Mesothelial cell of epicardium (in vitro differentiated cells): Measurements from ENCODE around the gene PCSK5. TPM values are rescaled to one million over a fixed set of nuclear protein-coding genes. Genes with fewer than 3 reads are reported as not detected.
"Not testable (repeated sequence)": the region's sequence is repeated elsewhere in the genome, so short reads cannot be mapped to it uniquely, and the experiment has no call there.

Experiments
- DNase-seq, 2 experiments: peaks; one replicate each; pipeline ENCODE4 v3.0.0; 2021; ENCODE audit warnings: low spot score in 2 of 2; ENCODE audit not compliant: unreplicated experiment in 2 of 2
- H3K27ac Mint-ChIP-seq: 2 replicates; pipeline ENCODE4 v1.8.0; 2021; ENCODE audit warnings: mixed read lengths
- H3K27me3 Mint-ChIP-seq: 2 replicates; pipeline ENCODE4 v1.8.0; 2021; ENCODE audit warnings: low read depth, mixed read lengths
- H3K36me3 Mint-ChIP-seq: 2 replicates; pipeline ENCODE4 v1.8.0; 2021; ENCODE audit warnings: mixed read lengths
- H3K4me1 Mint-ChIP-seq: 2 replicates; pipeline ENCODE4 v1.8.0; 2021; ENCODE audit warnings: mixed read lengths
- H3K4me3 Mint-ChIP-seq: 2 replicates; pipeline ENCODE4 v1.8.0; 2021; ENCODE audit warnings: mild to moderate bottlenecking, moderate library complexity, mixed read lengths
- H3K9me3 Mint-ChIP-seq: 2 replicates; pipeline ENCODE4 v1.8.0; 2021; ENCODE audit warnings: mixed read lengths
- total RNA-seq: library from RNA; stranded (reverse); gene quantifications from 3 replicates; pipeline ENCODE4 v1.2.1, GENCODE V29; 2021
- TF ChIP-seq, protein P1 (sequence below): fragments of 200-600 bp; sonication (generic); IDR thresholded peaks from one replicate; pipeline ENCODE4 v1.5.0; 2021; ENCODE audit warnings: antibody characterized with exemption; ENCODE audit not compliant: unreplicated experiment

PCSK5 gene
- total RNA-seq, 1 donor from 2014 or later: 15.7 TPM

DNA sequence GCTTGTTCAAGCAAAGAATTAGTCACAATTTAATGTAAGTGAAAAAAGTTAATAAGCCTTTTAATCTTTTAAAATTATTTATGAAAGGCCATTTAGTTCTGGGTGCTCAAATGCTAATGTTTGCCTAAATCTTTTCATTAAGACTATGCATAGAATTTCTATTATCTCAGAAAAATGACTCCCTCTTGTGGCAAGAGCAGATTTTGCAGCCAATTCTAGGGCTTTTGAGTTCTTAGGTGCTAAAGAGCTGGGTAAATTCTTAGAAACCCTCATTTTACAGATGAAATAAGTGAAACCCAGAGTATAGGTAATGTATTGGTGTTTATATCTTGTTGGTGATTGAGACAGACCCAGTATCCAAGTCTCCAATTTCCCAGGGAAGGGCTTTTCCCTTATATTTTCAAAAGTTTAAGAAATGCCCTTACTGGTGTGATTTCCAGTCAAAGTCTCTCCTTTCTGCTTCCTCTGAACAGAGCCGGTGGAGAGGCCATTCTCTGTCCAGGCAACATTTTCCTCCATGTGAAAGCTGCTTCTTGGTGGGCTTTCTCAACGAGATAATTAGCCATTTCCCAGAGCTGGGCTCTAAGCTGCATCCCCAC lies 24.1 kb upstream of the PCSK5 start:
- Mint-ChIP-seq H3K27ac (no peak overlapping the region), H3K4me1 (peaks cover 15% of the 10 kb centered on the region), H3K36me3 (no peaks in the 10 kb centered on the region), H3K4me3 (no peak overlapping the region), H3K27me3 (peaks cover 22% of the 10 kb centered on the region), H3K9me3 (no peaks in the 10 kb centered on the region)
- DNase-seq: peak in 1 of 2 experiments; percentile 50
- TF ChIP-seq, protein P1, sequence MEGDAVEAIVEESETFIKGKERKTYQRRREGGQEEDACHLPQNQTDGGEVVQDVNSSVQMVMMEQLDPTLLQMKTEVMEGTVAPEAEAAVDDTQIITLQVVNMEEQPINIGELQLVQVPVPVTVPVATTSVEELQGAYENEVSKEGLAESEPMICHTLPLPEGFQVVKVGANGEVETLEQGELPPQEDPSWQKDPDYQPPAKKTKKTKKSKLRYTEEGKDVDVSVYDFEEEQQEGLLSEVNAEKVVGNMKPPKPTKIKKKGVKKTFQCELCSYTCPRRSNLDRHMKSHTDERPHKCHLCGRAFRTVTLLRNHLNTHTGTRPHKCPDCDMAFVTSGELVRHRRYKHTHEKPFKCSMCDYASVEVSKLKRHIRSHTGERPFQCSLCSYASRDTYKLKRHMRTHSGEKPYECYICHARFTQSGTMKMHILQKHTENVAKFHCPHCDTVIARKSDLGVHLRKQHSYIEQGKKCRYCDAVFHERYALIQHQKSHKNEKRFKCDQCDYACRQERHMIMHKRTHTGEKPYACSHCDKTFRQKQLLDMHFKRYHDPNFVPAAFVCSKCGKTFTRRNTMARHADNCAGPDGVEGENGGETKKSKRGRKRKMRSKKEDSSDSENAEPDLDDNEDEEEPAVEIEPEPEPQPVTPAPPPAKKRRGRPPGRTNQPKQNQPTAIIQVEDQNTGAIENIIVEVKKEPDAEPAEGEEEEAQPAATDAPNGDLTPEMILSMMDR: peak; percentile 81

GRCh38 chr9:75868526-75868925 lies 21.9 kb upstream of the PCSK5 start:
- not testable (repeated sequence) for H3K27ac Mint-ChIP-seq, H3K9me3 Mint-ChIP-seq, H3K4me3 Mint-ChIP-seq, H3K36me3 Mint-ChIP-seq, H3K4me1 Mint-ChIP-seq, DNase-seq
- H3K27me3 Mint-ChIP-seq: peaks cover 22% of the 10 kb centered on the region

GRCh38 chr9:75869236-75869635 lies 21.2 kb upstream of the PCSK5 start:
- H3K4me1 Mint-ChIP-seq: peaks cover 6% of the 10 kb centered on the region
- H3K4me3 Mint-ChIP-seq: no peak overlapping the region
- H3K27ac Mint-ChIP-seq: no peak overlapping the region
- DNase-seq: no peak
- TF ChIP-seq, protein P1: no peak
- no peaks in the 10 kb centered on the region for H3K9me3 Mint-ChIP-seq
- no peaks in the 10 kb centered on the region for H3K36me3 Mint-ChIP-seq
- peaks cover 22% of the 10 kb centered on the region for H3K27me3 Mint-ChIP-seq

GRCh38 chr9:75870450-75870849 lies 20.0 kb upstream of the PCSK5 start:
- Mint-ChIP-seq H3K4me1 (no peaks in the 10 kb centered on the region), H3K9me3 (no peaks in the 10 kb centered on the region), H3K27me3 (peaks cover 25% of the 10 kb centered on the region), H3K4me3 (no peak overlapping the region), H3K27ac (no peak overlapping the region), H3K36me3 (no peaks in the 10 kb centered on the region)
- TF ChIP-seq, protein P1: no peak
- no peak for DNase-seq

DNA sequence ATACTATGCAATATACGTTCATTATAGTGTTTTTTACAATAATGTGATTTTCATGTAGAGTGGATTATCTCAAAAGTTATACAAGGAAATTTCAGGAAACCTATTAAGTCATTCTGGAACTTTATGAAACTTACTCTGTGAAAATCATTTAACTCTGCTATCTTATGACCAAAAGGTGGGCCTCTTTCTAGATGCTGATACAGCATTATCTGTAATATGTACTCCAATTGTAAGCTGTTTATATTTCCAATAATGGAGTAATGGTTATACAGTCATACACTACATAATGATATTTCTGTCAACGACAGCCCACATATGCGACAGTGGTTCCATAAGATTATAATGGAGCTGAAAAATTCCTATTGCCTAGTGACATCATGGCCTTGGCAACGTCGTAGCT lies 18.8 kb upstream of the PCSK5 start:
- Mint-ChIP-seq H3K4me1 (no peaks in the 10 kb centered on the region), H3K9me3 (no peaks in the 10 kb centered on the region), H3K4me3 (no peak overlapping the region), H3K27ac (no peak overlapping the region), H3K27me3 (peaks cover 25% of the 10 kb centered on the region), H3K36me3 (no peaks in the 10 kb centered on the region)
- no peak for DNase-seq
- TF ChIP-seq, protein P1: no peak

GRCh38 chr9:75873712-75874111 lies 16.8 kb upstream of the PCSK5 start:
- Mint-ChIP-seq H3K36me3 (no peaks in the 10 kb centered on the region), H3K27ac (no peak overlapping the region), H3K9me3 (no peaks in the 10 kb centered on the region), H3K4me3 (no peak overlapping the region), H3K27me3 (peaks cover 12% of the 10 kb centered on the region), H3K4me1 (no peaks in the 10 kb centered on the region)
- TF ChIP-seq, protein P1: no peak
- DNase-seq: no peak
